Parathyroid adenoma (tissue), 2 donors: ENCODE measurements around the gene H6PD.

Experiments used
- H2AFZ ChIP-seq: fragments of 300-600 bp; sonication (generic); one replicate; pipeline ENCODE4 v1.7.0; 2017; ENCODE audit warnings: antibody characterized with exemption, mild to moderate bottlenecking
- H3K27ac ChIP-seq: fragments of 300-600 bp; sonication (generic); one replicate; pipeline ENCODE4 v1.7.0; 2017
- H3K27me3 ChIP-seq: fragments of 300-600 bp; sonication (generic); one replicate; pipeline ENCODE4 v1.7.0; 2017; ENCODE audit warnings: low read length; ENCODE audit not compliant: control insufficient read depth, insufficient read depth
- H3K36me3 ChIP-seq: fragments of 300-600 bp; sonication (generic); one replicate; pipeline ENCODE4 v1.7.0; 2017; ENCODE audit warnings: low read length; ENCODE audit not compliant: control insufficient read depth, insufficient read depth
- H3K4me1 ChIP-seq: fragments of 300-600 bp; sonication (generic); one replicate; pipeline ENCODE4 v1.7.0; 2017; ENCODE audit warnings: control low read depth
- H3K4me2 ChIP-seq: fragments of 300-600 bp; sonication (generic); one replicate; pipeline ENCODE4 v1.7.0; 2017; ENCODE audit warnings: low read length
- H3K4me3 ChIP-seq: fragments of 300-600 bp; sonication (generic); one replicate; pipeline ENCODE4 v1.7.0; 2017; ENCODE audit warnings: low read depth, low read length
- H3K79me2 ChIP-seq: fragments of 300-600 bp; sonication (generic); one replicate; pipeline ENCODE4 v1.7.0; 2017; ENCODE audit warnings: control low read depth
- H3K9ac ChIP-seq: fragments of 300-600 bp; sonication (generic); one replicate; pipeline ENCODE4 v1.7.0; 2017; ENCODE audit warnings: mild to moderate bottlenecking
- H3K9me3 ChIP-seq: fragments of 300-600 bp; sonication (generic); one replicate; pipeline ENCODE4 v1.7.0; 2017; ENCODE audit warnings: low read length; ENCODE audit not compliant: control insufficient read depth
- TF ChIP-seq, protein P1 (sequence below): fragments of 300-600 bp; sonication (generic); IDR thresholded peaks from one replicate; pipeline ENCODE4 v1.7.0; 2017; ENCODE audit warnings: antibody characterized with exemption, mild to moderate bottlenecking
- donor health status: primary hyperparathyroidism.

H6PD gene

DNA sequence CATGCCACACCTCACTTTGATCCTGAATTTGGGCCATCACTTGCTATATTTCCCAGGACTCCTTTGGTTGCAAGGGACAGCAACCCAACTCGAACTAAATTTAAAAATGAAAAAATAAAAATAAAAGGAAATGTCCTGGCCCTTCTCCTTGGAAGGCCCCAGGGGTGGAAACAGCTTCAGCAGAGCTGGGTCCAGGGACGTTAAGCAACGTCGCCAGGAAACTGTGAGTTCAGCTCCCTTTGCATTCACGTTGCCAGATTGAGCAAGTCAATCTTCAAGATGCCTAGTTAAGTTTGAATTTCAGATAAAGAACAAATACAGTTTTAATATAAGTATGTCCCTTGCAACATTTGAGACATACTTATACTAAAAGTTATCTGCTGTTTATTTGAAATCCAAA, 43.5 kb downstream of the H6PD start:
- Histone ChIP-seq H3K79me2 (no peaks in the 10 kb centered on the region), H3K4me3 (no peak overlapping the region), H3K27ac (no peak overlapping the region), H3K9me3 (no peaks in the 10 kb centered on the region), H3K27me3 (no peaks in the 10 kb centered on the region), H3K4me1 (no peaks in the 10 kb centered on the region), H3K9ac (no peak overlapping the region), H3K4me2 (no peak overlapping the region), H3K36me3 (no peaks in the 10 kb centered on the region), H2AFZ (no peak overlapping the region)
- TF ChIP-seq, protein P1, sequence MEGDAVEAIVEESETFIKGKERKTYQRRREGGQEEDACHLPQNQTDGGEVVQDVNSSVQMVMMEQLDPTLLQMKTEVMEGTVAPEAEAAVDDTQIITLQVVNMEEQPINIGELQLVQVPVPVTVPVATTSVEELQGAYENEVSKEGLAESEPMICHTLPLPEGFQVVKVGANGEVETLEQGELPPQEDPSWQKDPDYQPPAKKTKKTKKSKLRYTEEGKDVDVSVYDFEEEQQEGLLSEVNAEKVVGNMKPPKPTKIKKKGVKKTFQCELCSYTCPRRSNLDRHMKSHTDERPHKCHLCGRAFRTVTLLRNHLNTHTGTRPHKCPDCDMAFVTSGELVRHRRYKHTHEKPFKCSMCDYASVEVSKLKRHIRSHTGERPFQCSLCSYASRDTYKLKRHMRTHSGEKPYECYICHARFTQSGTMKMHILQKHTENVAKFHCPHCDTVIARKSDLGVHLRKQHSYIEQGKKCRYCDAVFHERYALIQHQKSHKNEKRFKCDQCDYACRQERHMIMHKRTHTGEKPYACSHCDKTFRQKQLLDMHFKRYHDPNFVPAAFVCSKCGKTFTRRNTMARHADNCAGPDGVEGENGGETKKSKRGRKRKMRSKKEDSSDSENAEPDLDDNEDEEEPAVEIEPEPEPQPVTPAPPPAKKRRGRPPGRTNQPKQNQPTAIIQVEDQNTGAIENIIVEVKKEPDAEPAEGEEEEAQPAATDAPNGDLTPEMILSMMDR: no peak

DNA sequence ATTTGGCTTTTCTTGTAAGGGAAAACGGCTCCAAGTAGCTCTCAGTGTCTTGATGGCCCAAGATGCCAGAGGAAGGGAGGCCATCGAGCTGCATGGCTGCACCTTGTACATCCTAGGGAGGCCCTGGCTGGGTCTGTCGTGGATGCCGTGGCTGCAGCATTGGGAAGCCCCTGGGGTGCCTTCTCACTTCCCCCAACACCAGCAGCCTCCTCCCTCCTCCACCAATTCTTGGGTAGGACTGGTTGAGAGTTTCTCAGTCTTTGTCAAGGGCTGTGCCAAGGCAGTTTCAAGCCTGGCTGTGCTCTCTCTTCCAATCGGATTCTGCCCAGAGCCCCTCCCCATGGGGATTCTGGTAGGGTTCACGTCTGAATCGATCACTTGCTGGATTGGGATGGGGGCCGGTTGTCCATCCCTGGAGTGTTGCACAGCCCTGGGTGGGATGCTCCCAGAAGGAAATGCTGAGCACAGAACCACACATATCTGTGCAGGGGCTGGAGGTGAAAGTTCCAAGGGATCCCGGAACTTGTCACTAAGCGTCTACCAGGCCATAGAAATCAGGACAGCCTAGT, 44.1 kb downstream of the H6PD start:
- no peaks in the 10 kb centered on the region for H3K36me3 ChIP-seq
- H3K9ac ChIP-seq: no peak overlapping the region
- H3K4me1 ChIP-seq: no peaks in the 10 kb centered on the region
- no peaks in the 10 kb centered on the region for H3K79me2 ChIP-seq
- TF ChIP-seq, protein P1: no peak
- no peak overlapping the region for H3K4me2 ChIP-seq
- no peak overlapping the region for H2AFZ ChIP-seq
- H3K27ac ChIP-seq: no peak overlapping the region
- no peak overlapping the region for H3K4me3 ChIP-seq
- H3K27me3 ChIP-seq: no peaks in the 10 kb centered on the region
- H3K9me3 ChIP-seq: no peaks in the 10 kb centered on the region

DNA sequence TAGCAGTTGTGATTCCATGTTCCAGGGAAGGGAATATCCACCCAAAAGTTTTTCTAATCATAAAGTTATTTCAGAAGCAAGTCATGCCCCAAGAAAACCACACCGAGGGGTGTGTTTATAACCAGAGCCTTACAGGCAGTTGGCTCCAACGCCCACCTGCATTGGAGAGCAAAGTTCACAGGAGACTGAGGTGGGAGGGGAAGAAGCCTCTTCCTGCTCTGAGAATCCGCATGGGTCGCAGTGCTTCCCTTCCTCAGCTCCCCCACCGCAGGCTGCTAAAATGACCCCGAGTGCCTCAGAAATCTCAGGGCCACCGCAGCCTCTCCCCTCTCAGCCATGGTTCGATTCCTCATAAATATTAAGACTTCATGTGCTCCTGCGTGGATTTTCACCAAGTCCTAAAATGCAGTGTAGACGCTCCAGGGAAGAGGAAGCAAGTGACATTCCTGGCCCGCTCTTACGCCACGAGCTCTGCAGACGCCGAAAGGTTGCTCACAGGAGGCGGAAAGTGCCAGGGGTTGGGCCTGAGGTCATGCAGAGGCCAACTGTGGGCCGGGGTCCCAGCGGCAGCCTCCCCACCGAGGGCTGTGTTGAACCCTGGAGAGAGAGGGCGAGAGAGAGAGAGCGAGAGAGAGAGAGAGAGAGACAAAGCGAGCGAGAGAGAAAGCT, 44.7 kb downstream of the H6PD start:
- Histone ChIP-seq H3K79me2 (no peaks in the 10 kb centered on the region), H3K27me3 (no peaks in the 10 kb centered on the region), H3K36me3 (no peaks in the 10 kb centered on the region), H3K4me3 (no peak overlapping the region), H3K4me1 (no peaks in the 10 kb centered on the region), H3K27ac (no peak overlapping the region), H2AFZ (no peak overlapping the region), H3K9me3 (no peaks in the 10 kb centered on the region), H3K9ac (no peak overlapping the region), H3K4me2 (no peak overlapping the region)
- TF ChIP-seq, protein P1: no peak

DNA sequence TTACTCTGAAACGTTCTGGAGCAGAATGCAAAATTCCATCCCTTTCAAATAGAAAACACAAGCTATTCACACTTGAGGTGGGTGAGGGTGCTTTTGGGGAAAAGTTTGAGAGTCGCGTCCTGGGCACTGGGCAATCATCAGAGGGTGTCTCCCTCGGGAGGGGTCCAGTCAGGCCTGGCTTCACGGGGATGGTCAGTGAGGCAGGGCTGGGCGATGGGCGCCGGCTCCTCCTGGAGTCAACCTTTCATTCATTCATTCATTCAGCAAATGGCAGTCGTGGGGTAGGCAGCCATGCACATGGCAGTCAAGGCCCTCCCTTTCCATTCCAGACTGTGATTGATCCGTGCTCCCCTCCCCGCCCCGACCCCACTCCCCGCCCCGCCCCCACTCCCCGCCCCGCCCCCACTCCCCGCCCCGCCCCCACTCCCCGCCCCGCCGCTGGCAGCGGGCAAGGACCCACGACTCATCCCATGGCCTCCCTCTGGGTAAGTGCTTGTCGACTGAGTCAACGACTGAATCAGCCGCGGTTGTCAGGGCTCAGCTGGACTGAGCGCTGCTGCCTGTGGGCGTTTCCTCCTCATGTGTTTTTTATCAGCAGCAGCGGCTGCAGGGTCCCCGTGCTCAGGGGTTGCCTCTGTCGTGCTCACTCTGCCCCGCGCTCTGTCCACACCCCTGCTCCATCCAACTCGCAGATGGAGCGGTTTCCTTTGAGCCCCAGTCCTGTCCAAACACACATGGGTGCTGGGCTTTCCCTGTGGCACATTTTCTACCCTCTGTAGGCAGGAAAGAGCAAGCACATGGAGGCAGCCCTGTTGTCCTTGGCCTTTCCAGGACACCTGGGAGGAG, 45.7 kb downstream of the H6PD start:
- H3K27me3 ChIP-seq: no peaks in the 10 kb centered on the region
- H3K9ac ChIP-seq: no peak overlapping the region
- no peak overlapping the region for H3K27ac ChIP-seq
- no peaks in the 10 kb centered on the region for H3K4me1 ChIP-seq
- H3K4me3 ChIP-seq: no peak overlapping the region
- H3K79me2 ChIP-seq: no peaks in the 10 kb centered on the region
- TF ChIP-seq, protein P1: no peak
- H3K36me3 ChIP-seq: no peaks in the 10 kb centered on the region
- H3K4me2 ChIP-seq: no peak overlapping the region
- H3K9me3 ChIP-seq: no peaks in the 10 kb centered on the region
- H2AFZ ChIP-seq: no peak overlapping the region
